ENCODE measurements around the gene RIOK1.

Gene RIOK1

DNA sequence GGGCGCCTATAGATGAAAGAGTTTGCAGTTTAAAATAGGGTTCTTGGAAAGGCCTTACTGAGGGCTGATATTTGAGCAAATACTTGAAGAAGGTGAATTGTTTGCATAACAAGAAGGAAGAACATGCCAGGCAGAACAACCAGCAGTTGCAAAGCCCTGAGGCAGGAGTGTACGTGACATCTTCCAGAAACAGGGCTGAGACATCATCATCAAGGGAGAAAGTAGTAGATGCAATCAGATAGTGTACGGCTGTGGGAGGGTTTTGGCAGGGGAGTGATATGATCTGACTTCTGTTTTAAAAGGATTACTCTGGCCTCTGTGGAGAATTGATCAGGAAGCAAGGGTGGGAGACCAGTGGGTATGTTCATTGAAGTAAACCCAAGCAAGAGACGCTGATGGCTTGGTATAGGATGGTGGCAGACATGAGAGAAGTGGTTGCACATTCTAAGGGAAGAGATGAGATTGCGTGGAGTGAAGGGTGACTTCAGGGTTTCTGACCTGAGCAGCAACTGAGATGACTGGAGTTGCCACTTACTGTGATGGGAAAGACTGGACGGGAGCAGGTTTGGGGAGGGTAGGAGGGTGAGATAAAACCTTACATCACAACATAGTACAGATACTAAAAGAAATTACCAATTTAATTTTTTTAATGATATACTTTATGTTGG lies 28.8 kb downstream of the RIOK1 start:
- Histone ChIP-seq H3K27ac (ENCODE audit: poor library complexity, severe bottlenecking) (peak overlapping the region; percentile 13), H3K27me3 (ENCODE audit: insufficient read depth, poor library complexity, severe bottlenecking) (no peaks in the 10 kb centered on the region), H3K36me3 (ENCODE audit: low read depth) (peaks cover 46% of the 10 kb centered on the region), H3K4me1 (ENCODE audit: insufficient read depth, poor library complexity, severe bottlenecking) (peaks cover 7% of the 10 kb centered on the region), H3K4me3 (ENCODE audit: severe bottlenecking) (no peak overlapping the region), H3K9me3 (ENCODE audit: severe bottlenecking) (no peaks in the 10 kb centered on the region)
- peak; percentile 66; the same call in 2 of the 3 replicates for ATAC-seq (ENCODE audit: low read depth)
- TF ChIP-seq, protein P1, sequence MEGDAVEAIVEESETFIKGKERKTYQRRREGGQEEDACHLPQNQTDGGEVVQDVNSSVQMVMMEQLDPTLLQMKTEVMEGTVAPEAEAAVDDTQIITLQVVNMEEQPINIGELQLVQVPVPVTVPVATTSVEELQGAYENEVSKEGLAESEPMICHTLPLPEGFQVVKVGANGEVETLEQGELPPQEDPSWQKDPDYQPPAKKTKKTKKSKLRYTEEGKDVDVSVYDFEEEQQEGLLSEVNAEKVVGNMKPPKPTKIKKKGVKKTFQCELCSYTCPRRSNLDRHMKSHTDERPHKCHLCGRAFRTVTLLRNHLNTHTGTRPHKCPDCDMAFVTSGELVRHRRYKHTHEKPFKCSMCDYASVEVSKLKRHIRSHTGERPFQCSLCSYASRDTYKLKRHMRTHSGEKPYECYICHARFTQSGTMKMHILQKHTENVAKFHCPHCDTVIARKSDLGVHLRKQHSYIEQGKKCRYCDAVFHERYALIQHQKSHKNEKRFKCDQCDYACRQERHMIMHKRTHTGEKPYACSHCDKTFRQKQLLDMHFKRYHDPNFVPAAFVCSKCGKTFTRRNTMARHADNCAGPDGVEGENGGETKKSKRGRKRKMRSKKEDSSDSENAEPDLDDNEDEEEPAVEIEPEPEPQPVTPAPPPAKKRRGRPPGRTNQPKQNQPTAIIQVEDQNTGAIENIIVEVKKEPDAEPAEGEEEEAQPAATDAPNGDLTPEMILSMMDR (IDR thresholded peaks at IDR 0.05; ENCODE audit: poor library complexity, severe bottlenecking) = no peak
- no peak for DNase-seq (ENCODE audit: low spot score)

DNA sequence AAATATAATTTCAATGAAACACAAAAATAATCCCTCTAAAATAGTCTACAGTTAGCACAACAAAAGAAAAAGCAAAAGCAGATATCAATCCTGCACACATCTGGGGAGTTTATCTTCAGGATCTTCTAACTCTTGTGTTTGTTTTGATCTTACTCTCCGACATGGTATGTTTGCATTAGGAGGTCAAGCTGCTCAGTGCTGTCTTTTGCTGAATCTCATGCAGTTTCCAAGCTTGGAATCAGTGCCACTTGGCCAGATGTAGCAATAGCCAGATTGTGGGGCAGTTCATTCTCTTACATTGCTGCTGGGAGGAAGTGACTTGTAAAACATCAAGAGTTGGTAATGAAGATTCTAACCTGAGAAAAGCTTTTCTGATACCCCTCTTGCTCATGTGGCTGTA lies 29.5 kb downstream of the RIOK1 start:
- Histone ChIP-seq H3K4me1 (ENCODE audit: insufficient read depth, poor library complexity, severe bottlenecking) (peaks cover 7% of the 10 kb centered on the region), H3K27ac (ENCODE audit: poor library complexity, severe bottlenecking) (peak overlapping the region; percentile 13), H3K4me3 (ENCODE audit: severe bottlenecking) (no peak overlapping the region), H3K9me3 (ENCODE audit: severe bottlenecking) (no peaks in the 10 kb centered on the region), H3K36me3 (ENCODE audit: low read depth) (peaks cover 39% of the 10 kb centered on the region), H3K27me3 (ENCODE audit: insufficient read depth, poor library complexity, severe bottlenecking) (no peaks in the 10 kb centered on the region)
- DNase-seq (ENCODE audit: low spot score) (no peak), ATAC-seq (ENCODE audit: low read depth) (no peak)
- TF ChIP-seq, protein P1 (IDR thresholded peaks at IDR 0.05; ENCODE audit: poor library complexity, severe bottlenecking) = no peak

DNA sequence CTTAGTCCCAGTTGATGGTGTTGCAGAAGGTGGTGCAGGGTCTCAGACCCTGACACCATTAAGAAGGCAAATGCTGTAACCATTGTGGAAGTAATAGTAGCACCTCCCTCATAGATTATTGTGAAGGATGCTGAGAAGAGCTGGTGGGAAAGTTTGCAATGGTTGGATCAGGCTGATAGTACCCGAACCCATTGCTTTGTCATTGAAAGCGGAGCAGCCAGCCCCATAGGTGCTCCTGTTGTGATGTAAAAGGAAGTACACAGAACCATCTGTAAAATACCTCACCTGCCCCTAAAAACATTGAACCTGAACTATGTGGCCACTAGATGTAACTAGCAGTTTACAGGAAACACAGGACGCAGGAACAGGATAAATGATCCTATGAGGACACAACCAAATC lies 31.5 kb downstream of the RIOK1 start:
- H3K27ac ChIP-seq (ENCODE audit: poor library complexity, severe bottlenecking) = no peak overlapping the region
- DNase-seq (ENCODE audit: low spot score) = no peak
- ATAC-seq (ENCODE audit: low read depth) = no peak
- H3K4me1 ChIP-seq (ENCODE audit: insufficient read depth, poor library complexity, severe bottlenecking) = peaks cover 3% of the 10 kb centered on the region
- no peak overlapping the region for H3K4me3 ChIP-seq (ENCODE audit: severe bottlenecking)
- H3K9me3 ChIP-seq (ENCODE audit: severe bottlenecking) = no peaks in the 10 kb centered on the region
- peaks cover 19% of the 10 kb centered on the region for H3K36me3 ChIP-seq (ENCODE audit: low read depth)
- H3K27me3 ChIP-seq (ENCODE audit: insufficient read depth, poor library complexity, severe bottlenecking) = no peaks in the 10 kb centered on the region
- TF ChIP-seq, protein P1 (IDR thresholded peaks at IDR 0.05; ENCODE audit: poor library complexity, severe bottlenecking) = no peak

DNA sequence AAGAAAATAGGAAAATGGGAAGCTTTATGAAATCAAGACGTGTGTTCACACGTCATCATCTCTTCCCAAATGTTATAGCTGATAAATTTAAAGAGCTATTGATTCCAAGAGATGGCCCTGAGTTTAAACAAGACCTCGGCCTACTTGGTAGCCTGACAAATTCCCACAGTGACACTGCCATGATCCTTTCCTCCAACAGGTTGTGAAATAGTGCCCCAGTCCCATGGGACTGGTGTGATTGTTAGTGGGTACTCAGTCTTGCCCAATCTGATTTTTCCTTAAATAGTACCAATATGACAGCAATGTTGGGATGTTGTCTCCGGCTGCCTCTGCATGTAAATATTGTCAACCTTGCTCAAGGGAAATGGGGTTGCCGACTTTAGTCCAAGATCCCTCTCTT lies 34.5 kb downstream of the RIOK1 start:
- H3K9me3 ChIP-seq (ENCODE audit: severe bottlenecking) = no peaks in the 10 kb centered on the region
- H3K36me3 ChIP-seq (ENCODE audit: low read depth) = no peaks in the 10 kb centered on the region
- TF ChIP-seq, protein P1 (IDR thresholded peaks at IDR 0.05; ENCODE audit: poor library complexity, severe bottlenecking) = no peak
- H3K27me3 ChIP-seq (ENCODE audit: insufficient read depth, poor library complexity, severe bottlenecking) = no peaks in the 10 kb centered on the region
- no peak for ATAC-seq (ENCODE audit: low read depth)
- no peak overlapping the region for H3K4me3 ChIP-seq (ENCODE audit: severe bottlenecking)
- no peak for DNase-seq (ENCODE audit: low spot score)
- no peak overlapping the region for H3K27ac ChIP-seq (ENCODE audit: poor library complexity, severe bottlenecking)
- peaks cover 6% of the 10 kb centered on the region for H3K4me1 ChIP-seq (ENCODE audit: insufficient read depth, poor library complexity, severe bottlenecking)

Data from RWPE2 (cell line).